GM12873 (cell line): ENCODE measurements around the gene ZMYND10.

Experiments used
- CTCF ChIP-seq: IDR thresholded peaks from 2 replicates; pipeline ENCODE4 v1.5.1; 2012; ENCODE audit warnings: low read depth, mild to moderate bottlenecking, moderate library complexity, low read length, control low read depth; ENCODE audit not compliant: insufficient read depth; ENCODE audit errors: missing control alignments

Gene ZMYND10

DNA sequence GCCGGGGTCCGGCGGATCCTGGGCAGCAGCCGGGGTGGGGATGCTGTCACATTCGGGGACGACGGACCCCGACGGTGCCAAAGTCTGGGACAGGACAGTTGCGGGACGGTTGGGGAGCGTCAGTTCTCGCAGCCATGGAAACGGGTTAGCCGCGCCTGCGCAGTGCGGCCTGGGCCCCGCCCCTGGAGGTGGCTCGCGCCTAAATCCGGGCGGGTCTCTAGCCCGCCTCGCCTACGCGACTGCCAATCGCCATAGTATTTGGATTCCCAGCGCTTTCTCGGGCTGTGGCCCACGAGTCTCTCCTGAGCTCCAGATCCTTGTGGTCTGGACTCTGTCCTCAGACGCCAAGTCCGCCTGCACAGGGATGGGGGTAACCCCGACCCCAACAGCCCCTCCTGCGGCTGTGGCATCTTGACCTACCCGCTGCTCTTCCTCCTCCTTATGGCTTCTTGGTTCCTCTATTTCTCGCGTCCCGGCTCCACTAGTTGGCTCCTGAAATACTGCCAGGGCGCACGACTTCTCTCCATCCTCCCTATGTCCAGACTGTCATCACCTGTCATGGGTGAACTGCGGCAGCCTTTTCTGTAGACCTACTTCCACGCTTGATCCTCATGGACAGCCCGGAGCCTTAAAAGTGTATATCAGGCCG, at the start of gene ZMYND10:
TSS of gene ZMYND10 (minus strand) at position 147 of the 649 bp plus-strand sequence. CDS start 153 bp downstream, outside the sequence.
- no peak for TF ChIP-seq CTCF

GRCh38 chr3:50393061-50393460, 47.5 kb upstream of the ZMYND10 start:
- no peak for TF ChIP-seq CTCF

GRCh38 chr3:50392101-50392715, 46.7 kb upstream of the ZMYND10 start:
- no peak for TF ChIP-seq CTCF

- no peak for TF ChIP-seq CTCF
These were observed 45.1 kb upstream of the ZMYND10 start for GRCh38 chr3:50390508-50391224.

GRCh38 chr3:50389414-50389767, 43.9 kb upstream of the ZMYND10 start:
- no peak for TF ChIP-seq CTCF

- TF ChIP-seq CTCF = no peak
These were observed 43.3 kb upstream of the ZMYND10 start for GRCh38 chr3:50388720-50389413.
